Fibroblast of the aortic adventitia (primary cell): Measurements from ENCODE around the gene PEPD. TPM values are rescaled to one million over a fixed set of nuclear protein-coding genes. Genes with fewer than 3 reads are reported as not detected.

Source experiments
- DNase-seq: peaks from one replicate; pipeline ENCODE4 v3.0.0-alpha.2; 2010; ENCODE audit warnings: low read depth
- H3K4me3 ChIP-seq: 2 replicates; pipeline ENCODE4 v1.5.1; 2011; ENCODE audit warnings: low read depth, mild to moderate bottlenecking, control low read depth, low read length, moderate library complexity
- total RNA-seq: library from RNA; depleted of rRNA; stranded (reverse); fragments of >200 nt; gene quantifications from 2 replicates; pipeline ENCODE4 v1.2.3, GENCODE V29; 2012; ENCODE audit warnings: low replicate concordance
- TF ChIP-seq, protein P1 (sequence below): IDR thresholded peaks from 2 replicates; pipeline ENCODE4 v1.5.1; 2011; ENCODE audit warnings: mild to moderate bottlenecking, low read length, control low read depth, inconsistent platforms; ENCODE audit not compliant: insufficient read depth

Gene PEPD
- total RNA-seq, 1 donor, result 65.0 TPM

DNA sequence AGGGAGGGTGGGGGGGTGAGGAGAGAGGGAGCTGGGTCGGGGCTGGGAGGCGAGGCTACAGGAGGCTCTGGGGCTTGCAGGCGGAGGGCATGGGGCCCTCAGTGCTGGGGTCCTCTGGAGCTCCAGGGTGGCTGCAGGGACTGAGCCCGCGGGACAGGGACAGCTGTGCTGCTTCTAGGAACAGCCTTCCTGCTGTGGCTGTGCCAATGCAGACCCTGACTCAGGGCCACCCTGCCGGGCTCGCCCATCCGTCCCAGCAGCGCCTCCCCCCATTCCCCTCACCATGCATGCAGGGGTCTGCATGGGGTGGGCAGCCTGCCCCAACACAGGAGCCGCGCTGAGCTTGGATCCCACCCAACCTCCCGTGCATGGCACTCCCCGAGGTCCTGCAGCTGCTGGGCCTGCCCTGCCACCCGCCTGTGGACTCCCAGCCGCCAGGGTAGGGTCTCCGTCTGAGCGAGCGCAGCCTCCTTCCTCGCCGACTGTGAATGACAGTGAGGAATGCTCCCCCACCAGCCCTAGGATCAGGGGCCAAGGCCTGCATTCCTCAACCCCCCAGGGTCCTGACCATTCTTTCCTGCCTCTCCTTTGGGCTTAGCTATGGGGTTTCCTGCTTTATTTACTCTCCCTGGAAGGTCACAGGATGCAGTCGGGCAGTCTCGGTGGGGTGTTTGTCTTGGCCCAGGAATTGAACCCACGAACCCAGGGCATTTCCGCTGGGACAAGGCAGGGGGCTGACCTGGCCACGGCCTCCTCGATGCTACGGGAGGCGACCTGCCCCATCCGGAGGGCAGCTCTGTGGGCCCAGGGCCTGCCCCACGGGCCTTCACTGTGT, 124.7 kb downstream of the PEPD start:
- TF ChIP-seq, protein P1, sequence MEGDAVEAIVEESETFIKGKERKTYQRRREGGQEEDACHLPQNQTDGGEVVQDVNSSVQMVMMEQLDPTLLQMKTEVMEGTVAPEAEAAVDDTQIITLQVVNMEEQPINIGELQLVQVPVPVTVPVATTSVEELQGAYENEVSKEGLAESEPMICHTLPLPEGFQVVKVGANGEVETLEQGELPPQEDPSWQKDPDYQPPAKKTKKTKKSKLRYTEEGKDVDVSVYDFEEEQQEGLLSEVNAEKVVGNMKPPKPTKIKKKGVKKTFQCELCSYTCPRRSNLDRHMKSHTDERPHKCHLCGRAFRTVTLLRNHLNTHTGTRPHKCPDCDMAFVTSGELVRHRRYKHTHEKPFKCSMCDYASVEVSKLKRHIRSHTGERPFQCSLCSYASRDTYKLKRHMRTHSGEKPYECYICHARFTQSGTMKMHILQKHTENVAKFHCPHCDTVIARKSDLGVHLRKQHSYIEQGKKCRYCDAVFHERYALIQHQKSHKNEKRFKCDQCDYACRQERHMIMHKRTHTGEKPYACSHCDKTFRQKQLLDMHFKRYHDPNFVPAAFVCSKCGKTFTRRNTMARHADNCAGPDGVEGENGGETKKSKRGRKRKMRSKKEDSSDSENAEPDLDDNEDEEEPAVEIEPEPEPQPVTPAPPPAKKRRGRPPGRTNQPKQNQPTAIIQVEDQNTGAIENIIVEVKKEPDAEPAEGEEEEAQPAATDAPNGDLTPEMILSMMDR, result no peak
- DNase-seq, result no peak

GRCh38 chr19:33395561-33396550, 125.7 kb downstream of the PEPD start:
- no peak overlapping the region for H3K4me3 ChIP-seq
- TF ChIP-seq, protein P1, result no peak
- DNase-seq, result peak; percentile 63

More for the DNA sequence above, 124.7 kb downstream of the PEPD start:
- no peak overlapping the region for H3K4me3 ChIP-seq

GRCh38 chr19:33394723-33395560, 126.6 kb downstream of the PEPD start:
- TF ChIP-seq, protein P1, result no peak
- DNase-seq, result no peak
- H3K4me3 ChIP-seq, result no peak overlapping the region

GRCh38 chr19:33394006-33394722, 127.4 kb downstream of the PEPD start:
- no peak overlapping the region for H3K4me3 ChIP-seq
- TF ChIP-seq, protein P1, result no peak
- DNase-seq, result peak; percentile 86

- DNase-seq, result no peak
- TF ChIP-seq, protein P1, result no peak
- no peak overlapping the region for H3K4me3 ChIP-seq
These were observed 128.1 kb downstream of the PEPD start for GRCh38 chr19:33393286-33394005.
